ENCODE data around the gene PLPP4.
A peak's percentile ranks its signal among the peaks of the same experiment; 100 is the strongest.

DNA sequence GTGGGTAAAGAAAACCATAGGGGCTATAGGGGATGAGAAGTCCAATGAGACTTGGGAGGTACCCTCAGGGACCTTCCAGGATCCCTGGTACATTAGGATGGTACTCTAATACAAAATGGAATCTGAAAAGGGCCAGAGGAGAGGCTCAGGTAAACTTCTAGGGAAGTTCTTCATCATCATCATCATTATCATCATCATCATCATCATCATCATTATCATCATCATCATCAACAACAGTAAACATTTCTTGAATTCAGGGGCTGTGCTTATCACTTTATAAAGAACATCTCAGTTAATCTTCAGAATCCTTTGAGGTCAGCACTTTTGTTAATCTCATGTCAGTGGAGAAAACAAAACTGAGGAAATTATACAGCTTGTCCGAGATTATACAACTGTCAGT lies 50.1 kb downstream of the PLPP4 start:
- no peak for TF ChIP-seq ZNF404 (tag by site-specific recombination; IDR thresholded peaks at IDR 0.05)
- TF ChIP-seq, protein P1, sequence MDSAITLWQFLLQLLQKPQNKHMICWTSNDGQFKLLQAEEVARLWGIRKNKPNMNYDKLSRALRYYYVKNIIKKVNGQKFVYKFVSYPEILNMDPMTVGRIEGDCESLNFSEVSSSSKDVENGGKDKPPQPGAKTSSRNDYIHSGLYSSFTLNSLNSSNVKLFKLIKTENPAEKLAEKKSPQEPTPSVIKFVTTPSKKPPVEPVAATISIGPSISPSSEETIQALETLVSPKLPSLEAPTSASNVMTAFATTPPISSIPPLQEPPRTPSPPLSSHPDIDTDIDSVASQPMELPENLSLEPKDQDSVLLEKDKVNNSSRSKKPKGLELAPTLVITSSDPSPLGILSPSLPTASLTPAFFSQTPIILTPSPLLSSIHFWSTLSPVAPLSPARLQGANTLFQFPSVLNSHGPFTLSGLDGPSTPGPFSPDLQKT (IDR thresholded peaks at IDR 0.05; ENCODE audit: borderline replicate concordance, low read depth, low read length), result no peak
- TF ChIP-seq, protein P2, sequence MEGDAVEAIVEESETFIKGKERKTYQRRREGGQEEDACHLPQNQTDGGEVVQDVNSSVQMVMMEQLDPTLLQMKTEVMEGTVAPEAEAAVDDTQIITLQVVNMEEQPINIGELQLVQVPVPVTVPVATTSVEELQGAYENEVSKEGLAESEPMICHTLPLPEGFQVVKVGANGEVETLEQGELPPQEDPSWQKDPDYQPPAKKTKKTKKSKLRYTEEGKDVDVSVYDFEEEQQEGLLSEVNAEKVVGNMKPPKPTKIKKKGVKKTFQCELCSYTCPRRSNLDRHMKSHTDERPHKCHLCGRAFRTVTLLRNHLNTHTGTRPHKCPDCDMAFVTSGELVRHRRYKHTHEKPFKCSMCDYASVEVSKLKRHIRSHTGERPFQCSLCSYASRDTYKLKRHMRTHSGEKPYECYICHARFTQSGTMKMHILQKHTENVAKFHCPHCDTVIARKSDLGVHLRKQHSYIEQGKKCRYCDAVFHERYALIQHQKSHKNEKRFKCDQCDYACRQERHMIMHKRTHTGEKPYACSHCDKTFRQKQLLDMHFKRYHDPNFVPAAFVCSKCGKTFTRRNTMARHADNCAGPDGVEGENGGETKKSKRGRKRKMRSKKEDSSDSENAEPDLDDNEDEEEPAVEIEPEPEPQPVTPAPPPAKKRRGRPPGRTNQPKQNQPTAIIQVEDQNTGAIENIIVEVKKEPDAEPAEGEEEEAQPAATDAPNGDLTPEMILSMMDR (tag by site-specific recombination; IDR thresholded peaks at IDR 0.05), result no peak
- TF ChIP-seq, protein P3, sequence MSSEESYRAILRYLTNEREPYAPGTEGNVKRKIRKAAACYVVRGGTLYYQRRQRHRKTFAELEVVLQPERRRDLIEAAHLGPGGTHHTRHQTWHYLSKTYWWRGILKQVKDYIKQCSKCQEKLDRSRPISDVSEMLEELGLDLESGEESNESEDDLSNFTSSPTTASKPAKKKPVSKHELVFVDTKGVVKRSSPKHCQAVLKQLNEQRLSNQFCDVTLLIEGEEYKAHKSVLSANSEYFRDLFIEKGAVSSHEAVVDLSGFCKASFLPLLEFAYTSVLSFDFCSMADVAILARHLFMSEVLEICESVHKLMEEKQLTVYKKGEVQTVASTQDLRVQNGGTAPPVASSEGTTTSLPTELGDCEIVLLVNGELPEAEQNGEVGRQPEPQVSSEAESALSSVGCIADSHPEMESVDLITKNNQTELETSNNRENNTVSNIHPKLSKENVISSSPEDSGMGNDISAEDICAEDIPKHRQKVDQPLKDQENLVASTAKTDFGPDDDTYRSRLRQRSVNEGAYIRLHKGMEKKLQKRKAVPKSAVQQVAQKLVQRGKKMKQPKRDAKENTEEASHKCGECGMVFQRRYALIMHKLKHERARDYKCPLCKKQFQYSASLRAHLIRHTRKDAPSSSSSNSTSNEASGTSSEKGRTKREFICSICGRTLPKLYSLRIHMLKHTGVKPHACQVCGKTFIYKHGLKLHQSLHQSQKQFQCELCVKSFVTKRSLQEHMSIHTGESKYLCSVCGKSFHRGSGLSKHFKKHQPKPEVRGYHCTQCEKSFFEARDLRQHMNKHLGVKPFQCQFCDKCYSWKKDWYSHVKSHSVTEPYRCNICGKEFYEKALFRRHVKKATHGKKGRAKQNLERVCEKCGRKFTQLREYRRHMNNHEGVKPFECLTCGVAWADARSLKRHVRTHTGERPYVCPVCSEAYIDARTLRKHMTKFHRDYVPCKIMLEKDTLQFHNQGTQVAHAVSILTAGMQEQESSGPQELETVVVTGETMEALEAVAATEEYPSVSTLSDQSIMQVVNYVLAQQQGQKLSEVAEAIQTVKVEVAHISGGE (tag by site-specific recombination; conservative IDR thresholded peaks at IDR 0.05; ENCODE audit: low read depth), result no peak
- TF ChIP-seq, protein P4, sequence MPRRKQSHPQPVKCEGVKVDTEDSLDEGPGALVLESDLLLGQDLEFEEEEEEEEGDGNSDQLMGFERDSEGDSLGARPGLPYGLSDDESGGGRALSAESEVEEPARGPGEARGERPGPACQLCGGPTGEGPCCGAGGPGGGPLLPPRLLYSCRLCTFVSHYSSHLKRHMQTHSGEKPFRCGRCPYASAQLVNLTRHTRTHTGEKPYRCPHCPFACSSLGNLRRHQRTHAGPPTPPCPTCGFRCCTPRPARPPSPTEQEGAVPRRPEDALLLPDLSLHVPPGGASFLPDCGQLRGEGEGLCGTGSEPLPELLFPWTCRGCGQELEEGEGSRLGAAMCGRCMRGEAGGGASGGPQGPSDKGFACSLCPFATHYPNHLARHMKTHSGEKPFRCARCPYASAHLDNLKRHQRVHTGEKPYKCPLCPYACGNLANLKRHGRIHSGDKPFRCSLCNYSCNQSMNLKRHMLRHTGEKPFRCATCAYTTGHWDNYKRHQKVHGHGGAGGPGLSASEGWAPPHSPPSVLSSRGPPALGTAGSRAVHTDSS (tag by site-specific recombination; IDR thresholded peaks at IDR 0.05), result peak; percentile 97

Data from HEK293 (cell line).